HG03571 (cell line): ENCODE data around the gene EPHA1.

ENCODE experiments used
- ATAC-seq: cut with Tn5 transposase; IDR thresholded peaks from one replicate; pipeline ENCODE4 v1.9.1; 2021; ENCODE audit not compliant: unreplicated experiment

Gene EPHA1

GRCh38 chr7:143354376-143354775, 54.3 kb downstream of the EPHA1 start:
- ATAC-seq, result no peak

- ATAC-seq, result no peak
These were observed 56.1 kb downstream of the EPHA1 start for GRCh38 chr7:143352531-143353002.

GRCh38 chr7:143351574-143351973, 57.1 kb downstream of the EPHA1 start:
- ATAC-seq, result no peak

- ATAC-seq, result no peak
These were observed 57.6 kb downstream of the EPHA1 start for GRCh38 chr7:143351060-143351459.

GRCh38 chr7:143347950-143348349, 60.7 kb downstream of the EPHA1 start:
- no peak for ATAC-seq

- ATAC-seq, result no peak
These were observed 62.6 kb downstream of the EPHA1 start for GRCh38 chr7:143346018-143346417.

GRCh38 chr7:143345428-143345900, 63.2 kb downstream of the EPHA1 start:
- no peak for ATAC-seq

- ATAC-seq, result no peak
These were observed 65.1 kb downstream of the EPHA1 start for GRCh38 chr7:143343596-143343995.

GRCh38 chr7:143341842-143342241, 66.8 kb downstream of the EPHA1 start:
- no peak for ATAC-seq
